A549 (cell line): ENCODE results near the gene SLCO4A1. TPM values are rescaled to one million over a fixed set of nuclear protein-coding genes. Genes with fewer than 3 reads are reported as not detected.

Experiments used
- ATAC-seq, 2 experiments: fragments of 200-7000 bp in 1 of 2; fragments of >200 bp in 1 of 2; cut with Nextera tagmentation in 1 of 2; cut with Tn5 transposase in 1 of 2; 3 replicates each; pipeline versions ENCODE4 v1.8.0 to v1.9.1; 2018 to 2020; ENCODE audit warnings: mild to moderate bottlenecking in 1 of 2, moderate library complexity in 1 of 2
- CTCF ChIA-PET: fragments of 300-600 bp; sonication (Branson Sonifier 250); formaldehyde crosslinking; extraction: SDS; loops from one replicate; lab custom pipeline; 2021; ENCODE audit warnings: antibody characterized with exemption, inconsistent platforms; lab: Yijun Ruan, JAX
- POLR2A ChIA-PET: fragments of 350-600 bp; formaldehyde crosslinking; extraction: SDS; loops from one replicate; lab custom pipeline; 2021; ENCODE audit warnings: antibody characterized with exemption, inconsistent platforms; lab: Yijun Ruan, JAX
- DNase-seq, 2 experiments: peaks; one replicate each; pipeline versions ENCODE4 v3.0.0 to v3.0.0-alpha.2; 2011 to 2016; ENCODE audit warnings: low read depth in 1 of 2, low spot score in 1 of 2
- FAIRE-seq: peaks from 2 replicates; lab custom pipeline; 2011; peaks lifted over from hg19 to GRCh38; lab: Jason Lieb, UNC
- H3K27ac ChIP-seq, 2 experiments: fragments of >200 bp; sonication (Bioruptor Twin); formaldehyde crosslinking; 3 replicates each; pipeline ENCODE4 v1.5.1; 2016 to 2017
- H3K4me1 ChIP-seq: fragments of >200 bp; sonication (Bioruptor Twin); formaldehyde crosslinking; 3 replicates; pipeline ENCODE4 v1.6.1; 2016
- H3K4me2 ChIP-seq: fragments of >200 bp; sonication (Bioruptor Twin); formaldehyde crosslinking; 3 replicates; pipeline ENCODE4 v1.6.1; 2016
- H3K4me3 ChIP-seq: fragments of >200 bp; sonication (Bioruptor Twin); formaldehyde crosslinking; 3 replicates; pipeline ENCODE4 v1.5.1; 2016
- H3K9me3 ChIP-seq: fragments of >200 bp; sonication (Bioruptor Twin); formaldehyde crosslinking; 3 replicates; pipeline ENCODE4 v1.6.1; 2016
- BHLHE40 ChIP-seq: IDR thresholded peaks from 2 replicates; pipeline ENCODE4 v1.6.1; 2012; ENCODE audit warnings: low read depth, low read length, inconsistent platforms
- CBX8 ChIP-seq: fragments of 200-600 bp; sonication (generic); IDR thresholded peaks from 2 replicates; pipeline ENCODE4 v1.6.1; 2016
- CEBPB ChIP-seq, 2 experiments: fragments of >200 bp in 1 of 2; sonication (Bioruptor Twin) in 1 of 2; formaldehyde crosslinking in 1 of 2; IDR thresholded peaks; 2 replicates each; pipeline ENCODE4 v1.6.1; 2012 to 2016
- CHD2 ChIP-seq: fragments of 150-350 bp; IDR thresholded peaks from 2 replicates; pipeline ENCODE4 v1.6.1; 2014; ENCODE audit warnings: low read length; ENCODE audit not compliant: partially characterized antibody
- E2F6 ChIP-seq: IDR thresholded peaks from 2 replicates; pipeline ENCODE4 v1.6.1; 2012; ENCODE audit warnings: low read depth, borderline replicate concordance
- FOSL2 ChIP-seq, 2 experiments: fragments of 450-650 bp in 1 of 2; fragments of >200 bp in 1 of 2; sonication (Bioruptor Twin) in 1 of 2; formaldehyde crosslinking; IDR thresholded peaks; 2 replicates each; pipeline versions ENCODE4 v1.5.0 to v1.6.1; 2016 to 2020; ENCODE audit warnings: mild to moderate bottlenecking in 1 of 2, moderate library complexity in 1 of 2
- FOXS1 ChIP-seq: fragments of 250-450 bp; sonication (Bioruptor Pico); IDR thresholded peaks from 2 replicates; pipeline ENCODE4 v1.5.0; 2020; ENCODE audit warnings: mild to moderate bottlenecking, moderate library complexity
- HES2 ChIP-seq: fragments of >200 bp; sonication (Bioruptor Twin); formaldehyde crosslinking; IDR thresholded peaks from 2 replicates; pipeline ENCODE4 v1.6.1; 2016
- HOXA7 ChIP-seq: fragments of 250-450 bp; sonication (Bioruptor Pico); IDR thresholded peaks from 2 replicates; pipeline ENCODE4 v1.5.0; 2020; ENCODE audit warnings: mild to moderate bottlenecking, moderate library complexity
- KDM1A ChIP-seq: fragments of 200-600 bp; sonication (generic); IDR thresholded peaks from 2 replicates; pipeline ENCODE4 v1.6.1; 2016; ENCODE audit warnings: low read depth, mild to moderate bottlenecking
- KDM5A ChIP-seq: fragments of 200-600 bp; sonication (generic); IDR thresholded peaks from 2 replicates; pipeline ENCODE4 v1.6.1; 2016; ENCODE audit warnings: antibody characterized with exemption, mild to moderate bottlenecking
- MAFK ChIP-seq: fragments of 450-650 bp; IDR thresholded peaks from 2 replicates; pipeline ENCODE4 v1.6.1; 2014; ENCODE audit not compliant: partially characterized antibody
- MAX ChIP-seq: IDR thresholded peaks from 2 replicates; pipeline ENCODE4 v1.6.1; 2012
- MAZ ChIP-seq: fragments of 150-350 bp; IDR thresholded peaks from 2 replicates; pipeline ENCODE4 v1.6.1; 2014; ENCODE audit warnings: antibody characterized with exemption, low read depth, low read length, borderline replicate concordance
- MYC ChIP-seq: IDR thresholded peaks from 2 replicates; pipeline ENCODE4 v1.6.1; 2012; ENCODE audit warnings: mild to moderate bottlenecking, inconsistent platforms, low read length, improper control_type of control experiment, borderline replicate concordance
- NFE2L2 ChIP-seq: fragments of 150-350 bp; conservative IDR thresholded peaks from 2 replicates; pipeline ENCODE4 v1.6.1; 2014; ENCODE audit warnings: low read length
- NPAS2 ChIP-seq: fragments of 250-450 bp; sonication (Bioruptor Pico); IDR thresholded peaks from 2 replicates; pipeline ENCODE4 v1.8.0; 2022; ENCODE audit warnings: mild to moderate bottlenecking, moderate library complexity, borderline replicate concordance
- NR3C1 ChIP-seq: fragments of >200 bp; sonication (Bioruptor Twin); formaldehyde crosslinking; IDR thresholded peaks from 3 replicates; pipeline ENCODE4 v1.6.1; 2017
- POLR2AphosphoS2 ChIP-seq: conservative IDR thresholded peaks from 2 replicates; pipeline ENCODE4 v1.6.1; 2012; ENCODE audit warnings: low read length, improper control_type of control experiment, inconsistent platforms
- SREBF2 ChIP-seq: fragments of 450-650 bp; IDR thresholded peaks from 2 replicates; pipeline ENCODE4 v1.6.1; 2014; ENCODE audit warnings: mild to moderate bottlenecking, moderate library complexity
- TP53 ChIP-seq: fragments of 250-450 bp; sonication (Bioruptor Pico); IDR thresholded peaks from 2 replicates; pipeline ENCODE4 v1.5.0; 2021; ENCODE audit warnings: mild to moderate bottlenecking, moderate library complexity
- USF2 ChIP-seq: fragments of 450-650 bp; IDR thresholded peaks from 2 replicates; pipeline ENCODE4 v1.6.1; 2014; ENCODE audit warnings: antibody characterized with exemption
- ZNF302 ChIP-seq: fragments of 250-450 bp; sonication (Bioruptor Pico); IDR thresholded peaks from 2 replicates; pipeline ENCODE4 v1.9.0; 2021; ENCODE audit warnings: inconsistent platforms, mild to moderate bottlenecking, moderate library complexity
- WGBS: methylation state at CpG from one replicate; pipeline ENCODE4 v1.1.6; 2017; ENCODE audit errors: missing lambda C conversion rate; 5-methylcytosine and 5-hydroxymethylcytosine counted together
- polyA plus RNA-seq, 4 experiments: library from polyadenylated mRNA; depleted of rRNA in 3 of 4; stranded (reverse); fragments of >200 nt; fragmentation: RNase III in 1 of 4; extraction: RNeasy Plus Mini Kit Qiagen cat#74134 plus additional on column Dnase treatment in 1 of 4; gene quantifications; 2 replicates in 3 of 4; 3 replicates in 1 of 4; pipeline ENCODE4 v1.2.3, GENCODE V29; 2011 to 2017

The SLCO4A1 gene
- polyA plus RNA-seq, 2 of the 4 experiments (the other 2 are of a cell fraction), result 1.3 to 11.2 TPM

GRCh38 chr20:62652041-62652893, 10.0 kb downstream of the SLCO4A1 start:
- peak overlapping the region; percentile 74 to 85 for H3K27ac ChIP-seq
- ATAC-seq, result peak; percentile 70 to 88
- H3K4me1 ChIP-seq, result peaks cover 19% of the 10 kb centered on the region
- CTCF ChIA-PET, result interaction anchor here (1.1 to 5.4 kb wide), 6 partner anchors 12 to 139 kb away, joined by 3 to 31 read pairs (median 4); no protein-coding TSS in a partner anchor
- WGBS, result 25% methylated on average over 40 of the region's 44 CpGs
- H3K4me3 ChIP-seq, result peak overlapping the region; percentile 25; the same call in 2 of the 3 replicates
- POLR2A ChIA-PET, result interaction anchor here (1.9 kb wide), 1 partner anchor 142 kb away, joined by 5 read pairs; no protein-coding TSS in a partner anchor
- TF ChIP-seq NR3C1 (no peak), BHLHE40 (peak; percentile 94), E2F6 (peak; percentile 73), MYC (peak; percentile 75), NPAS2 (CRISPR knock-in tag) (peak; percentile 76), HOXA7 (CRISPR knock-in tag) (no peak), MAX (peak; percentile 90), MAFK (peak; percentile 19), KDM5A (no peak), CEBPB (IDR thresholded peaks at IDR 0.05) (no peak), USF2 (0 out of 2 replicates have a peak, but pooled peaks have one; percentile 12)
- TF ChIP-seq, all 56 proteins: peak for 7
- no peaks in the 10 kb centered on the region for H3K9me3 ChIP-seq
- no peak for FAIRE-seq
- peak overlapping the region; percentile 87 for H3K4me2 ChIP-seq
- DNase-seq, result peak; percentile 79 to 88

- ATAC-seq (no peak), DNase-seq (no peak), FAIRE-seq (no peak)
- H3K27ac ChIP-seq, result peak overlapping the region; percentile 74 to 85; a peak in 5 of 6 replicates
- 89% methylated on average over 16 of the region's 20 CpGs for WGBS
- ChIA-PET POLR2A (interaction anchor here (1.9 kb wide), 1 partner anchor 141 kb away, joined by 5 read pairs; no protein-coding TSS in a partner anchor), CTCF (interaction anchor here (1.5 to 2.2 kb wide), 2 partner anchors 50 to 139 kb away, joined by 3 to 8 read pairs; no protein-coding TSS in a partner anchor)
- H3K4me1 ChIP-seq, result peaks cover 19% of the 10 kb centered on the region
- no peaks in the 10 kb centered on the region for H3K9me3 ChIP-seq
- H3K4me3 ChIP-seq, result no peak overlapping the region
- TF ChIP-seq MAZ (no peak), TP53 (CRISPR knock-in tag) (no peak), SREBF2 (no peak), KDM1A (no peak), HES2 (no peak), CHD2 (no peak), HOXA7 (CRISPR knock-in tag) (no peak), CBX8 (no peak)
- H3K4me2 ChIP-seq, result peak overlapping the region; percentile 87
Observed at GRCh38 chr20:62652894-62653305, 10.6 kb downstream of the SLCO4A1 start.

GRCh38 chr20:62653373-62653772, 11.1 kb downstream of the SLCO4A1 start:
- no peak overlapping the region for H3K4me3 ChIP-seq
- FAIRE-seq (no peak), ATAC-seq (no peak), DNase-seq (no peak)
- peaks cover 19% of the 10 kb centered on the region for H3K4me1 ChIP-seq
- no peaks in the 10 kb centered on the region for H3K9me3 ChIP-seq
- WGBS, result 93% methylated on average over 12 of the region's 12 CpGs
- H3K27ac ChIP-seq, result no peak overlapping the region; a peak in 2 of 6 replicates
- H3K4me2 ChIP-seq, result no peak overlapping the region
- ChIA-PET CTCF (interaction anchor here (1.5 to 2.2 kb wide), 2 partner anchors 49 to 138 kb away, joined by 3 to 8 read pairs; no protein-coding TSS in a partner anchor), POLR2A (no interaction called here)
- TF ChIP-seq POLR2AphosphoS2 (no peak), CBX8 (no peak), KDM1A (no peak), USF2 (no peak), NFE2L2 (no peak), FOXS1 (CRISPR knock-in tag) (no peak), MAZ (no peak), CHD2 (no peak), ZNF302 (CRISPR knock-in tag) (no peak), FOSL2 (IDR thresholded peaks at IDR 0.05) (no peak), FOSL2 (CRISPR knock-in tag; IDR thresholded peaks at IDR 0.05) (no peak)
